GM04504 (cell line): ENCODE measurements around the gene NOP56.

Experiments
- DNase-seq: peaks from one replicate; pipeline ENCODE4 v3.0.0-alpha.2; 2012; ENCODE audit warnings: low read depth

NOP56 gene

GRCh38 chr20:2701671-2702081, 49.2 kb downstream of the NOP56 start:
- DNase-seq: no peak

GRCh38 chr20:2703716-2704475, 51.5 kb downstream of the NOP56 start:
- DNase-seq: no peak

- no peak for DNase-seq
Measured at GRCh38 chr20:2705931-2706645, 53.7 kb downstream of the NOP56 start.

GRCh38 chr20:2706688-2707352, 54.4 kb downstream of the NOP56 start:
- DNase-seq: no peak

GRCh38 chr20:2707353-2708072, 55.1 kb downstream of the NOP56 start:
- no peak for DNase-seq
